ENCODE results near the gene COPS9.

The COPS9 gene

GRCh38 chr2:240136013-240136670 is at the start of gene COPS9:
TSS of gene COPS9 (minus strand) at chr2:240136305. CDS start at chr2:240136284, 21 bp downstream.
- peak; percentile 77 for DNase-seq

- DNase-seq: no peak
These were observed 48.6 kb upstream of the COPS9 start for GRCh38 chr2:240184656-240185055.

- no peak for DNase-seq
These were observed 47.9 kb upstream of the COPS9 start for GRCh38 chr2:240183875-240184590.

GRCh38 chr2:240183006-240183874 is 47.1 kb upstream of the COPS9 start:
- no peak for DNase-seq

GRCh38 chr2:240182476-240182875 is 46.4 kb upstream of the COPS9 start:
- no peak for DNase-seq

- DNase-seq: no peak
These were observed 45.9 kb upstream of the COPS9 start for GRCh38 chr2:240182001-240182400.

- DNase-seq: no peak
These were observed 44.0 kb upstream of the COPS9 start for GRCh38 chr2:240179941-240180666.

- no peak for DNase-seq
These were observed 43.2 kb upstream of the COPS9 start for GRCh38 chr2:240179186-240179815.

GRCh38 chr2:240178564-240178963 is 42.5 kb upstream of the COPS9 start:
- DNase-seq: no peak

- no peak for DNase-seq
These were observed 38.4 kb upstream of the COPS9 start for GRCh38 chr2:240174496-240174895.

- DNase-seq: no peak
These were observed 36.2 kb upstream of the COPS9 start for GRCh38 chr2:240172071-240172895.

GRCh38 chr2:240170883-240171282 is 34.8 kb upstream of the COPS9 start:
- no peak for DNase-seq

GRCh38 chr2:240170354-240170735 is 34.2 kb upstream of the COPS9 start:
- DNase-seq: no peak

- no peak for DNase-seq
These were observed 33.6 kb upstream of the COPS9 start for GRCh38 chr2:240169486-240170353.

- no peak for DNase-seq
These were observed 32.6 kb upstream of the COPS9 start for GRCh38 chr2:240168546-240169361.

- no peak for DNase-seq
These were observed 31.9 kb upstream of the COPS9 start for GRCh38 chr2:240168041-240168440.

- DNase-seq: no peak
These were observed 31.4 kb upstream of the COPS9 start for GRCh38 chr2:240167588-240167880.

- no peak for DNase-seq
These were observed 30.9 kb upstream of the COPS9 start for GRCh38 chr2:240166761-240167587.

- DNase-seq: no peak
These were observed 30.1 kb upstream of the COPS9 start for GRCh38 chr2:240166191-240166590.

All from activated CD4-positive, alpha-beta T cell treated with anti-CD3 and anti-CD28 coated beads for 1 hour (primary cell).